GM19025 (cell line): ENCODE results near the gene LIMS2.

Experiments
- ATAC-seq: cut with Tn5 transposase; IDR thresholded peaks from one replicate; pipeline ENCODE4 v1.9.1; 2021; ENCODE audit warnings: mild to moderate bottlenecking, low read depth, moderate library complexity; ENCODE audit not compliant: unreplicated experiment

The LIMS2 gene

DNA sequence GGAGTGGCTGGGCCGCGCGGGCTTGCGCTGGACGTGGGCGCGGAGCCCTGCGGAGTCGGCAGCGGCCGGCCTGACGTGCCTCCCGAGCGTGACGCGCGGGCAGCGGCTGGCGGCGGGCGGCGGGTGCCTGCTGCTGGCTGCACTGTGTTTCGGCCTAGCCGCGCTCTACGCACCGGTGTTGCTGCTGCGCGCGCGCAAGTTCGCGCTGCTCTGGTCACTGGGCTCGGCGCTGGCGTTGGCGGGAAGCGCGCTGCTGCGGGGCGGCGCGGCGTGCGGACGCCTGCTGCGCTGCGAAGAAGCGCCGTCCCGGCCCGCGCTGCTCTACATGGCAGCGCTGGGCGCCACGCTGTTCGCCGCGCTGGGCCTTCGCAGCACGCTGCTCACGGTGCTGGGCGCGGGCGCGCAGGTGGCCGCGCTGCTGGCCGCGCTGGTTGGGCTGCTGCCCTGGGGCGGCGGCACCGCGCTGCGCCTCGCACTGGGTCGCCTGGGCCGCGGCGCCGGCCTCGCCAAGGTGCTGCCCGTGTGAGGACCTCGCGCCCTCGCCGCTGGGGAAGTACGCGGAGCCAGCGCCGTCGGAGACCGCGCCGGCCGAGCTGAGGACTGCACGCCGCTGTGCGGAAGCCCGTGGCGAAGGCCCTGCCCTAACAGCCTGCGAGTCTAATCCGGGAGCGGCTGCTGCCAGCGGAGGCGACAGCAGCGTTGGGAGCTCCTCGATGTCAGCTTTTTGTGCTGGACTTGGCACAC is 26.5 kb upstream of the LIMS2 start:
- ATAC-seq: peak; percentile 45

DNA sequence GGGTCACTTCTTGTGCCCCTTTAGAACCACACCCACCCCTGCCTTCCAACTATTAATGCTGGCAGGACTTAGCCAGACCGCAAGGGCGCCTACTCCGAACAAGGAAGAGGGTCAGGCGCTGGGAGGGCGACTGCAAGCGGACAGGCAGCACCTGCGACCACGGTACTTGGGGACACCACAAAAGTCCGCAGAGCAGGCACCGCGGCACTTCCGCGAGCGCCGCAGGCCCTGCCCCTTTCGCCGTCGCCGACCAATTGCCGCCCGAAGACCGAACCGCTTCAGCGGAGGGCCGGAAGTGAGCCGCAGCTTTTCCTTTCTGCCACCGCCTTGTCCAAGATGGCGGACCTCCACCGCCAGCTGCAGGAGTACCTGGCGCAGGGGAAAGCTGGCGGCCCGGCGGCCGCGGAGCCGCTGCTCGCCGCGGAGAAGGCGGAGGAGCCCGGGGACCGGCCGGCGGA is 25.9 kb upstream of the LIMS2 start, which contains the start of gene SFT2D3:
TSS of gene SFT2D3 (plus strand) at position 305 of the 458 bp plus-strand sequence. CDS start at position 337, 32 bp downstream.
- ATAC-seq: peak; percentile 59

- peak; percentile 42 for ATAC-seq
Observed at GRCh38 chr2:127700527-127701192, 25.3 kb upstream of the LIMS2 start.

- no peak for ATAC-seq
Observed at GRCh38 chr2:127698553-127699355, 23.4 kb upstream of the LIMS2 start.

- ATAC-seq: no peak
Observed at GRCh38 chr2:127697482-127698180, 22.3 kb upstream of the LIMS2 start.

DNA sequence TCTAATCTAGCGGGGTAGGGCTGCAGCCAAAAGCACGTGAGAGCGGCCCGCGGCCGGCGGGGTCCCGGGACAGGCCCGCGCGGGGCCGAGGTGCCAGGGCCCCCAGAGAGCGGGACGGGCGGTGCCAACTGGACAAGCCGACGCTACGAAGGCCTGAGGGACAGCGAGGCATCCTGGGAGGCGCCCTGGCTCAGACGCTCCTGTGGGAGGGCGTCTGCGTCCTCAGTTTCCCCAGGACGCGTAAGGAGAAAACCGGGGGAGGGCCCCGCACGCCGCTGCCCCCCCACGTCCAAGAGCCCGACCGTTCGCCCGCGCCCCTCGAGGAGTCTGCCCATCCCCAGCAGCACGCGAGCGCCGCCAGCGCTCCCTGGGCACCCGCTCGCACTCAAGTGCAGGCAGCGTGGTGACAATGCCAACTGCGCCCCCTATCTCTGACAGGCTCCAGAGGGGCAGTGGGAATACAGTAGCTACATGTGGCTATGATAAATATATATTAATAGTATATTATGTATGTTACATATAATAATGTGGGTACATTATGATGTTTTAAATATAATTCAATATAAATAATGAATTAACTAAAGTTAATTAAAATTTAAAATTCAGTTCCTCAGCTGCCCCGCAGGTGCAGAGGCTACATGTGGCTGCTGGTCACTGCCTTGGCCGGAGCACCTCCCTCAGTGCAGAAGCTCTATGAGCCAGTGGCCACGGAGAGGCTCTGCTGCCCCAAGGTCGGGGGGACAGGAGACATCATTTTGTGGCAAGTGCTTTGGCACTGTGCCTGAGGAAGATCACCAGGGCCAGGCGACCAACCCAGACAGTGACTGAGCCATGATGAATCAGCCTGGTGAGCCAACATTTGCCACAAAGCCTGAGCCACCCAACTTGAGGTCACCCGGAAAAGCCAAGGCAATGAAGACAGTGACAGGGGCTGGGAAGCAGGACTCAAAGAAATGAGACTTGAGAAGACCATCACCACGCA is 20.5 kb upstream of the LIMS2 start:
- ATAC-seq: no peak

GRCh38 chr2:127694986-127695385 is 19.7 kb upstream of the LIMS2 start:
- ATAC-seq: no peak

GRCh38 chr2:127690696-127691095 is 15.4 kb upstream of the LIMS2 start:
- ATAC-seq: no peak

- ATAC-seq: no peak
Observed at GRCh38 chr2:127688405-127688804, 13.1 kb upstream of the LIMS2 start.

DNA sequence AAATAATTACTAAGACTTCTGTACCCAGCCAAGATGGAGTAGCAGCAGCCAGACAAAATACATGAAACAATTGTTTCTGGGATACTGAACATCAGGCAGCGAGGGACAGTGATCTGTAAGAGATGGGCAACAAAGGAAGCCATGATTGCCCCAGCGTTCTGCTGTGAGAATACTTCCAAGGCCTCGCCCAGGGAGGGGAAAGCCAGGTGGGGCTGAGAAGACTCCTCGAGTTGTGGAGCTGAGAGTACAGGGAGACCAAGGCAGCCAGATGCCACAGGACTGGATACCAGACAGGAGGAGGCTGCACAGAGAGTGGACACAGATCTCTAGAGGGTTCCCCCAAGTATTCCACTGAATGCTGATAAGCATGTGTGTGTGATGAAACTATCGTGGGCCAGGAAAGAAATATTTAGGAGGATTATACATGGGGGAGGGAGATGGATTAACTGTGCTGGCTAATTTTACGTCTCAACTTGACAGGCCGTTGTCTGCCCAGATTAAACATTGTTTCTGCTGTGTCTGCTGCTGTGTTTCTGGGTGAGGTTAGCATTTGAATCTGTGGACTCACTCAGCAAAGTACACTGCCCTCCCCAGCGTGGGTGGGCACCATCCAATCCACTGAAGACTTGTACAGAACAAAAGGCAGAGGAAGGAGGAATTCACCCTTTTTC is 10.2 kb upstream of the LIMS2 start:
- ATAC-seq: no peak

- no peak for ATAC-seq
Observed at GRCh38 chr2:127683757-127684156, 8.4 kb upstream of the LIMS2 start.

- ATAC-seq: no peak
Observed at GRCh38 chr2:127683056-127683455, 7.7 kb upstream of the LIMS2 start.

DNA sequence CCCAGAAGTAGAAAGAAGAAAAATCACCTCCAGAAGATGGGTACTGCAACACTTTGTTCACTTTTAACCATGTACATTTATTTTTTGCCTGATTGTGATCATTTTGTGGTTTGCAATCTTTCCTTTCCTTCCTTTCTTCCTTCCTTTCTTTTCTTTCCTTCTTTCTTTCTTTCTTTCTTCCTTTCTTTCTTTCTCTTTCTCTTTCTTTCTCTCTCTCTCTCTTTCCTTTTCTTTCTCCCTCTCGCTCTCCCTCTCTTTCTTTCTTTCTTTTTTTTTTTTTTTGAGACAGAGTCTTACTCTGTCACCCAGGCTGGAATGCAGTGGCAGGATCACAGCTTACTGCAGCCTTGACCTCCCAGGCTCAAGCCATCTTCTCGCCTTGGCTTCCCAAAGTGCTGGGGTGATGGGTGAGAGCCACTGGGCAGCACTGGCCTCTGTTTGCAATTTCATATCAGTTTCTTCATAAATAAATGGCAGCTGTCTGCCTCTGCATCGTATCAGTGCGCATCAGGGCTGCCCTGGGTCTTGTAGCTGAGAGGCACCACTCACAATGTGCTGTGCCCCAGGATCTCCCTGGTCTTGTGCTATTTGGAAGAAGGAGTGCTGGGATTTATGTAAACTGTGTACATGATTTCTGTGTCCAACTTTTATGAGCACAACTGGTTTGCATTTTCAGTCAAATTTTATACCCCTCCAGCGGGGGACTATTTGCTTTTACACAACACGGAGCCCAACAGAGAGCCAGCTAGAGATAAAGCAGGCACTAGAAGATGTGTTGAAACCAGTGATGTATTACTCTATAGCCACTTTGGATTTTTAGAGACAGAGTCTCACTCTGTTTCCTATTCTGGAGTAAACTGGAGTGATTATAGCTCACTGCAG is 6.9 kb upstream of the LIMS2 start:
- ATAC-seq: no peak

GRCh38 chr2:127681288-127681804 is 6.0 kb upstream of the LIMS2 start:
- no peak for ATAC-seq

DNA sequence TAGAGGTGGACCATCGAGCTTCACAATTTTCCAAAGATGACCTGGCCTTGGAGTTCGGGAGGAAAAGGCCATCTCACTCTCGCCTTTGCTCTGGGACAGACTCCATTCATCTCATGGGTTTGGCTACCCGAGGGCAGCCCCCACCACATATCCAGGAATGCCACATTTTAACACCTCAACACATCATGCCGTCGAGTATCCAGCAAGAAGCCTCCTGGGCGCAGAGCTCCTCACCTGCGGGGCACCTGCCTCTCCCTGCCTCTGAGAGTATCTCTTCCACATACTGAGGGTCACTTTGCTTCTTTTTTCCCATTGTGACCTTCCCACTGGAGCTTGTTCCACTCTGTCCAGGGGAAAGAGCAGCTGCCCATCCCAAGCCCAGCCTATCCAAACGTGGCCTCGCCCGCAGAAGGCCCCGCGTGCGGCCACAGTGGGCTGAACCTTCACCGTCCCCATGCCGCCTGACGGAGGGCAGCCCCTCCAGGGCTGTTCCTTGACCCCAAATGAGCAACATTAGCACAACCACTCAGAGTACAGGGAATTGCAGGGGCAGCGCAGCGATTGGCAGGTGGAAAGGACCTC is 5.5 kb upstream of the LIMS2 start:
- ATAC-seq: no peak

GRCh38 chr2:127679680-127680361 is 4.5 kb upstream of the LIMS2 start:
- ATAC-seq: no peak

DNA sequence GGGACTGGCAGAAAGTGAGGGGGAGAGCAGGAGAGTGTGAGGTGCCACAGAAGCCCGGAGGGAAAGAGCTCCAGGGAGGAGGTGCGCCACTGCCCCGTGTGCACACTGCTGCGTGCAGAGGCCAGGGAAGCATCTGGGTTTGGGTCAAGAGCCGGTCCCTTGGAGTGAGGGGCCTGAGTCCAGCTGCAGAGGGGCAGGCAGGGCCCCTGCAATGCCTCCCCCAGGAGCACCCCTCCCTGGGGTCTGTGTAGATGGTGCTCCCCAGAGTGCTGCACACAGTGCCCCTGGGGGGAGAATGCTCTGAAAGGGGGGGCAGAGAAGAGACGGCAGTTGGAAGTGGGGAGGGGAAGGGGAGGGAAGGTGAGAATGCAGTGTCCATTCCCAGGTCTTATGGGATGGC is 3.7 kb upstream of the LIMS2 start:
- ATAC-seq: no peak
